ENCODE measurements around the gene SELENOT.

Gene SELENOT

DNA sequence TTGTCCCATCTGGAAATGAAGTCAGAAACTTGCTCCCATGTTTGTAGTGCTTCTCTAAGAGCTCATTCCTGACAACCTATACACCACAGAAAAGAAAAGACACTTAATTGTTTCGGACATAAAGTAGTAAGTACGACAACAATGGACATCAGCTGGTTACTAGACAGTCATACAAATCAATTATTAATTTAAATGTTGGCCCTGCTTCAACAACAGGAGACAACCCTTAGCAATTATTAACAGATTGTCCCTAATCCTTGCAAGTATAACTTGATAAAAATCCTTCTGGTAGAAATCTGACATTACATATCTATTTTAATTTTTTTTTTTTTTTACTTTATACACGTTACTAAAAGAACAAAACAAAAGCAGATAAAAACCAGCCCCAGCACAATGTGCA, 70.8 kb downstream of the SELENOT start:
- no peak for DNase-seq

DNA sequence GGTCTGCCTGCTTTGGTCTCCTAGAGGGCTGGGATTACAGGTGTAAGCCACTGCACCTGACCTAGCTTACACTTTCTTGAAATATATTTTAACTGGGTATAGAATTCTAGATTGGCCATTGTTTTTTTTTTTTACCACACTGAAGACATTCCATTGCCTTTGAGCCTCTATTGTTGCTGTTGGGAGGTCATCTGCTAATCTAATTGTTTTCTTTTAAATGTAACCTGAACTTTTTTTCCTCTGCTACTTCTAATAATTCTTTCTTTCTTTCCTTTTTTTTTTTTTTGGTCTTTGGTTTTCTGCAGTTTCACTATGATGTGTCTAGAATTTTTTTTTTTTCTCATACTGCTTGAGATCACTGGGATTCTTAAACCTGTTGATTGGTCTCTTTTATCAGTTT, 72.5 kb downstream of the SELENOT start:
- no peak for DNase-seq
